GM21381 (cell line): Measurements from ENCODE around the gene URGCP.
A peak's percentile ranks its signal among the peaks of the same experiment; 100 is the strongest.

ENCODE experiments used
- ATAC-seq: cut with Tn5 transposase; IDR thresholded peaks from one replicate; pipeline ENCODE4 v1.9.1; 2021; ENCODE audit warnings: mild to moderate bottlenecking, moderate library complexity; ENCODE audit not compliant: unreplicated experiment

URGCP gene

GRCh38 chr7:43906331-43907010 lies at the start of gene URGCP:
Gene URGCP (minus strand): TSS chr7:43906596. CDS start chr7:43906575, 21 bp downstream.
- peak; percentile 81 for ATAC-seq

- ATAC-seq: no peak
These were observed 49.6 kb upstream of the URGCP start for GRCh38 chr7:43956027-43956426.

- no peak for ATAC-seq
These were observed 48.3 kb upstream of the URGCP start for GRCh38 chr7:43954524-43955228.

GRCh38 chr7:43953071-43953470 lies 46.7 kb upstream of the URGCP start:
- no peak for ATAC-seq

- ATAC-seq: no peak
These were observed 45.6 kb upstream of the URGCP start for GRCh38 chr7:43952028-43952427.

GRCh38 chr7:43944286-43944685 lies 37.9 kb upstream of the URGCP start:
- no peak for ATAC-seq

- no peak for ATAC-seq
These were observed 37.2 kb upstream of the URGCP start for GRCh38 chr7:43943417-43944187.

GRCh38 chr7:43942997-43943396 lies 36.6 kb upstream of the URGCP start:
- no peak for ATAC-seq

GRCh38 chr7:43942250-43942649 lies 35.9 kb upstream of the URGCP start:
- ATAC-seq: no peak

GRCh38 chr7:43938892-43939482 lies 32.6 kb upstream of the URGCP start:
- ATAC-seq: no peak

- no peak for ATAC-seq
These were observed 31.0 kb upstream of the URGCP start for GRCh38 chr7:43937444-43937843.

GRCh38 chr7:43933902-43934560 lies 27.6 kb upstream of the URGCP start:
- ATAC-seq: no peak

GRCh38 chr7:43931346-43931745 lies 24.9 kb upstream of the URGCP start:
- no peak for ATAC-seq

GRCh38 chr7:43929529-43930457 lies 23.4 kb upstream of the URGCP start:
- ATAC-seq: no peak

GRCh38 chr7:43927810-43928209 lies 21.4 kb upstream of the URGCP start:
- ATAC-seq: no peak

GRCh38 chr7:43926798-43927123 lies 20.4 kb upstream of the URGCP start:
- ATAC-seq: peak; percentile 7

- ATAC-seq: peak; percentile 89
These were observed 19.8 kb upstream of the URGCP start, which contains the start of gene UBE2D4 for GRCh38 chr7:43925984-43926797. Gene UBE2D4 (plus strand): TSS chr7:43926436. CDS start chr7:43926533, 97 bp downstream.

GRCh38 chr7:43922726-43923125 lies 16.3 kb upstream of the URGCP start:
- ATAC-seq: no peak

- ATAC-seq: no peak
These were observed 15.0 kb upstream of the URGCP start for GRCh38 chr7:43921423-43921822.
